ENCODE measurements around the gene LIN54. TPM values are rescaled to one million over a fixed set of nuclear protein-coding genes. Genes with fewer than 3 reads are reported as not detected.
"Not testable (repeated sequence)": the region's sequence is repeated elsewhere in the genome, so short reads cannot be mapped to it uniquely, and the experiment has no call there.

LIN54 gene
- polyA plus RNA-seq (2013): 13.7 and 13.8 TPM in 2 replicates

- Histone ChIP-seq H4K91ac (ENCODE audit: low read depth, low read length) (peak within 1 kb of the TSS; percentile 75), H3K4me1 (ENCODE audit: control insufficient read depth in 1 of 2, insufficient read depth in 2 of 2, low read length in 2 of 2) (peaks cover 0 to 2% of the 10 kb centered on the region in 2 experiments), H3K79me2 (ENCODE audit: control insufficient read depth, insufficient read depth, low read length, poor library complexity) (peaks cover 9% of the 10 kb centered on the region), H2BK5ac (ENCODE audit: low read depth, low read length, poor library complexity) (peak within 1 kb of the TSS; percentile 80), H2AK5ac (ENCODE audit: low read length) (no peak within 1 kb of the TSS), H3K36me3 (ENCODE audit: control insufficient read depth in 1 of 2, insufficient read depth in 2 of 2, low read length in 2 of 2) (no peaks in the 10 kb centered on the region), H3K9ac (ENCODE audit: low read length) (peak within 1 kb of the TSS; percentile 39), H2BK12ac (ENCODE audit: low read length) (no peak within 1 kb of the TSS), H3K4me2 (ENCODE audit: low read length) (peak within 1 kb of the TSS; percentile 94), H3K4me3 (ENCODE audit: low read depth, low read length) (peak within 1 kb of the TSS; percentile 71), H3K4ac (ENCODE audit: low read depth, low read length) (peak within 1 kb of the TSS; percentile 90), H2BK120ac (ENCODE audit: insufficient read depth, low read length, poor library complexity) (peak within 1 kb of the TSS; percentile 63), H3K79me1 (ENCODE audit: low read length) (peaks cover 9% of the 10 kb centered on the region), H3K14ac (ENCODE audit: low read length) (peak within 1 kb of the TSS; percentile 86), H2AFZ (ENCODE audit: insufficient read depth, low read length, poor library complexity) (peak within 1 kb of the TSS; percentile 81), H3K23ac (ENCODE audit: low read length) (no peak within 1 kb of the TSS), H4K8ac (ENCODE audit: low read depth, low read length) (peak within 1 kb of the TSS; percentile 90), H3K27me3 (ENCODE audit: insufficient read depth, low read length) (no peaks in the 10 kb centered on the region), H4K12ac (ENCODE audit: low read depth, low read length) (peak within 1 kb of the TSS; percentile 68), H3K18ac (ENCODE audit: low read length) (peak within 1 kb of the TSS; percentile 87), H3K27ac (ENCODE audit: low read depth, low read length) (peak within 1 kb of the TSS; percentile 45), H3K9me3 (ENCODE audit: insufficient read depth, low read depth, low read length) (no peaks in the 10 kb centered on the region)
- no CpG with 5 or more reads among the region's 54 CpGs for WGBS (ENCODE audit: extremely low coverage, insufficient coverage, insufficient read length)
- DNase-seq: peak; percentile 57 to 68
Measured at GRCh38 chr4:83010522-83011318, at the start of gene LIN54. LIN54 (minus strand) TSS chr4:83010823; CDS start chr4:82984844, 25,979 bp downstream.

- Histone ChIP-seq H4K12ac (ENCODE audit: low read depth, low read length) (no peak overlapping the region), H4K8ac (ENCODE audit: low read depth, low read length) (no peak overlapping the region), H3K4me2 (ENCODE audit: low read length) (no peak overlapping the region), H3K27me3 (ENCODE audit: insufficient read depth, low read length) (no peaks in the 10 kb centered on the region), H3K4me1 (ENCODE audit: control insufficient read depth in 1 of 2, insufficient read depth in 2 of 2, low read length in 2 of 2) (no peaks in the 10 kb centered on the region), H3K23ac (ENCODE audit: low read length) (no peak overlapping the region), H2BK12ac (ENCODE audit: low read length) (no peak overlapping the region), H2AK5ac (ENCODE audit: low read length) (no peak overlapping the region), H3K4ac (ENCODE audit: low read depth, low read length) (no peak overlapping the region), H3K9me3 (ENCODE audit: insufficient read depth, low read depth, low read length) (no peaks in the 10 kb centered on the region), H3K79me2 (ENCODE audit: control insufficient read depth, insufficient read depth, low read length, poor library complexity) (no peaks in the 10 kb centered on the region), H3K9ac (ENCODE audit: low read length) (no peak overlapping the region), H3K27ac (ENCODE audit: low read depth, low read length) (no peak overlapping the region), H4K91ac (ENCODE audit: low read depth, low read length) (no peak overlapping the region), H3K14ac (ENCODE audit: low read length) (no peak overlapping the region), H2BK120ac (ENCODE audit: insufficient read depth, low read length, poor library complexity) (no peak overlapping the region), H2BK5ac (ENCODE audit: low read depth, low read length, poor library complexity) (no peak overlapping the region), H3K79me1 (ENCODE audit: low read length) (no peaks in the 10 kb centered on the region), H3K18ac (ENCODE audit: low read length) (no peak overlapping the region), H3K4me3 (ENCODE audit: low read depth, low read length) (no peak overlapping the region), H2AFZ (ENCODE audit: insufficient read depth, low read length, poor library complexity) (no peak overlapping the region), H3K36me3 (ENCODE audit: control insufficient read depth in 1 of 2, insufficient read depth in 2 of 2, low read length in 2 of 2) (peaks cover 6 to 11% of the 10 kb centered on the region in 2 experiments)
- DNase-seq: no peak
Measured at GRCh38 chr4:83054928-83055327, 44.3 kb upstream of the LIN54 start.

GRCh38 chr4:83048781-83049180 lies 38.2 kb upstream of the LIN54 start:
- H3K14ac ChIP-seq (ENCODE audit: low read length); H2BK120ac ChIP-seq (ENCODE audit: insufficient read depth, low read length, poor library complexity); H2BK5ac ChIP-seq (ENCODE audit: low read depth, low read length, poor library complexity); H3K27me3 ChIP-seq (ENCODE audit: insufficient read depth, low read length); H3K4me2 ChIP-seq (ENCODE audit: low read length); H3K79me2 ChIP-seq (ENCODE audit: control insufficient read depth, insufficient read depth, low read length, poor library complexity); H3K23ac ChIP-seq (ENCODE audit: low read length); H3K27ac ChIP-seq (ENCODE audit: low read depth, low read length); H3K9me3 ChIP-seq (ENCODE audit: insufficient read depth, low read depth, low read length); H3K4me3 ChIP-seq (ENCODE audit: low read depth, low read length); H3K4ac ChIP-seq (ENCODE audit: low read depth, low read length); H4K91ac ChIP-seq (ENCODE audit: low read depth, low read length); DNase-seq; H4K8ac ChIP-seq (ENCODE audit: low read depth, low read length); H3K18ac ChIP-seq (ENCODE audit: low read length); H3K9ac ChIP-seq (ENCODE audit: low read length); H2AK5ac ChIP-seq (ENCODE audit: low read length); H3K79me1 ChIP-seq (ENCODE audit: low read length); H3K4me1 ChIP-seq (ENCODE audit: control insufficient read depth in 1 of 2, insufficient read depth in 2 of 2, low read length in 2 of 2); H2BK12ac ChIP-seq (ENCODE audit: low read length); H4K12ac ChIP-seq (ENCODE audit: low read depth, low read length); H2AFZ ChIP-seq (ENCODE audit: insufficient read depth, low read length, poor library complexity): not testable (repeated sequence)
- H3K36me3 ChIP-seq (ENCODE audit: control insufficient read depth in 1 of 2, insufficient read depth in 2 of 2, low read length in 2 of 2): peaks cover 2 to 11% of the 10 kb centered on the region in 2 experiments
- WGBS (ENCODE audit: extremely low coverage, insufficient coverage, insufficient read length): no CpG with 5 or more reads among the region's 8 CpGs

- H3K4ac ChIP-seq (ENCODE audit: low read depth, low read length): no peak overlapping the region
- H3K4me2 ChIP-seq (ENCODE audit: low read length): no peak overlapping the region
- H3K4me1 ChIP-seq (ENCODE audit: control insufficient read depth in 1 of 2, insufficient read depth in 2 of 2, low read length in 2 of 2): no peaks in the 10 kb centered on the region
- H3K4me3 ChIP-seq (ENCODE audit: low read depth, low read length): no peak overlapping the region
- H3K36me3 ChIP-seq (ENCODE audit: control insufficient read depth in 1 of 2, insufficient read depth in 2 of 2, low read length in 2 of 2): peaks cover 0 to 7% of the 10 kb centered on the region in 2 experiments
- H3K9ac ChIP-seq (ENCODE audit: low read length): no peak overlapping the region
- H3K14ac ChIP-seq (ENCODE audit: low read length): no peak overlapping the region
- no peak overlapping the region for H4K8ac ChIP-seq (ENCODE audit: low read depth, low read length)
- H3K23ac ChIP-seq (ENCODE audit: low read length): no peak overlapping the region
- no peaks in the 10 kb centered on the region for H3K9me3 ChIP-seq (ENCODE audit: insufficient read depth, low read depth, low read length)
- no peaks in the 10 kb centered on the region for H3K79me2 ChIP-seq (ENCODE audit: control insufficient read depth, insufficient read depth, low read length, poor library complexity)
- no peak overlapping the region for H2BK12ac ChIP-seq (ENCODE audit: low read length)
- H2AK5ac ChIP-seq (ENCODE audit: low read length): no peak overlapping the region
- H3K79me1 ChIP-seq (ENCODE audit: low read length): no peaks in the 10 kb centered on the region
- no peak overlapping the region for H4K12ac ChIP-seq (ENCODE audit: low read depth, low read length)
- no peak overlapping the region for H2BK5ac ChIP-seq (ENCODE audit: low read depth, low read length, poor library complexity)
- no peak for DNase-seq
- no peak overlapping the region for H3K18ac ChIP-seq (ENCODE audit: low read length)
- WGBS (ENCODE audit: extremely low coverage, insufficient coverage, insufficient read length): no CpG with 5 or more reads among the region's 8 CpGs
- H2AFZ ChIP-seq (ENCODE audit: insufficient read depth, low read length, poor library complexity): no peak overlapping the region
- no peak overlapping the region for H3K27ac ChIP-seq (ENCODE audit: low read depth, low read length)
- no peaks in the 10 kb centered on the region for H3K27me3 ChIP-seq (ENCODE audit: insufficient read depth, low read length)
- no peak overlapping the region for H4K91ac ChIP-seq (ENCODE audit: low read depth, low read length)
- H2BK120ac ChIP-seq (ENCODE audit: insufficient read depth, low read length, poor library complexity): no peak overlapping the region
Measured at GRCh38 chr4:83046693-83047473, 36.3 kb upstream of the LIN54 start.

Data from trophoblast cell (in vitro differentiated cells and primary cell).